GM18507 (cell line): ENCODE results near the gene LIPA.
A peak's percentile ranks its signal among the peaks of the same experiment; 100 is the strongest.
"Not testable (repeated sequence)": the region's sequence is repeated elsewhere in the genome, so short reads cannot be mapped to it uniquely, and the experiment has no call there.

Experiments
- DNase-seq: peaks from one replicate; pipeline ENCODE4 v3.0.0; 2011; ENCODE audit warnings: low read depth; ENCODE audit not compliant: insufficient read length; ENCODE audit errors: extremely low spot score
- FAIRE-seq: peaks from 2 replicates; lab custom pipeline; 2011; peaks lifted over from hg19 to GRCh38; lab: Jason Lieb, UNC

LIPA gene

GRCh38 chr10:89273680-89274079 lies 22.1 kb upstream of the LIPA start:
- DNase-seq, result no peak
- FAIRE-seq, result no peak

GRCh38 chr10:89271532-89271931 lies 20.0 kb upstream of the LIPA start:
- FAIRE-seq, result no peak
- no peak for DNase-seq

- FAIRE-seq, result no peak
- no peak for DNase-seq
These were observed 18.5 kb upstream of the LIPA start for GRCh38 chr10:89270153-89270483.

DNA sequence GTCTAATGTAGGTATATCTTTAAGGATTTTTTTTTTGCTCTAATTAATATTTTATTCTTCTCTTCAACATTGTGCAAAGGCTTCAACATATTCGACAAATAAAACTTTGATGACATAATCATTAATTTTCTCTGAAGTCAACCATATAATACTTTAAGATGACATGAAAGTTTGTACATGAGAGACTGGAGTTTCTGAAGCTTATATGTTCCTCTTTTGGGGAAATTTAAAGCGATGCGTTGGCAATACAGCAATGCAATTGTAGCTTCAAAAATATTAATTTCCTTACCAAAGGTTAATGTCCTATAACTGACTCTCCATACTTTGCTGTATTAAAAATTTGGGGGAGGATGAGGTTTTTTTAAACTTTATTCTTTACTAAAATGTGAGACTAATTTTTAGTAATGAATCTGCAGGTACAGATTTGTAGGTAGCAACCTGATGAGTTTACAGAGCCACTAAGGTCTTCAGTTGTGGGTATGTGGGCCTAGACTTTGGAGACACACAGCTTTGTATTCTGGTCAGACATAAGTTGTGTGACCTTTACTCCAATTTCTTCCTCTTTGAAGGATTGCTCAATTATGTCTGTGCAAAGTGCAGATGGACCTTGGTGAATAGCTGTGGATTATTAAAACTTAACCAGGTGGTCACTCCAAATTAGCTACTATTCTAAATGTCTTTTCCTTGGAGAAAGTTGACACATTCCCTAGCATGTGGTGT lies 18.0 kb upstream of the LIPA start:
- no peak for DNase-seq
- FAIRE-seq, result no peak

DNA sequence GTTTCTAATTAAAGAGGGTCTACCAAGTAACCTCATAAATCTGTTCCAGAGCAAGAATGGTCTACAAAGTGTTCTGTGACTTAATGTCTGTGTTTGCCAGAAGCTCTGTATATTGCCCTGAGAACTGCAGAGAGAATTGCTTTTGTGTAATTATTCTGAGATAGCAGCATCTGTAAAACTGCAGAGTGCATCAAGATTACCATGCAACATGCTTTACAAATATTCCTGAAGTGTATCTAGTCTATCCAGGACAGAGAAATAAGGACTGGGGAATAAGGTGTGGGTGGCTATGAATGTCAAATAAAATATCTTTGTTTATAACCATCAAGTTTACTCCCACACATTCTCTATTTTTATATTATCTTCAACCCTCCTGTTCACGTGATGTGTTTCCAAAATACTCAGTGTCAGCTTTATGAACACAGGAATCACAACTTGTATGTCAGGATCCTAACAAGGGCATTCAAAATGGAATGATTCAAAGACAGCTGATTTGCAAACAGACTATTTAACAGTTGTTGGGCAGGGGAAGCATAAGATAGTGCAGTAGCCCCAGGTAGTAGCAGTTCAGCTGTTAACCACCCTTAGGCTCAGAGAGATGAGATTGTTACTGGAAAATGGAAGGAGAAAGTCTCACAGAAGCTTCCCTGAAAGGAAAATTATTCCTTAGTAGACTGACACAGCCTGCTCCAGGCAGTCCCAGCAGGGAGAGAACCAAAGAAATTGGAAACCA lies 15.3 kb upstream of the LIPA start:
- FAIRE-seq, result no peak
- DNase-seq, result no peak

DNA sequence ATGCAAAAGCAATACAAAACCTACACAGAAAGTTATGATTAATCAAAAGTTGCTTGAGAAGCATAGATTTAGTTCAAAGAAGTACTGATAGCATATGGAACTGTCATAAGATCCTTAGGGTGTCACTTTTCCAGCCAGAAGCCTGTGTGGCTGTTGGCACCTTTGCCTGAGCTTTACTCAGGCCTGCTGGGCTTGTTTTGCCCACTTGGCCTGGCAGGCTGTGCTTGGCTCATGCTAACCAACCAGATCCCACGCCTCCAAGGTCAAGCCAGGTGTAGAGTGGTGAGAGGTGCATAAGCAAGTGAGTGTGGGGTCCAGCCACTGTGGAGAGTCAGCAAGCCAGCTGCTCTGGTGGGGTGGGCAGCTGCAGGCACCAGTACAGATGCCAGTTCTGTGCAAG lies 12.0 kb upstream of the LIPA start:
- FAIRE-seq (no peak), DNase-seq (no peak)

DNA sequence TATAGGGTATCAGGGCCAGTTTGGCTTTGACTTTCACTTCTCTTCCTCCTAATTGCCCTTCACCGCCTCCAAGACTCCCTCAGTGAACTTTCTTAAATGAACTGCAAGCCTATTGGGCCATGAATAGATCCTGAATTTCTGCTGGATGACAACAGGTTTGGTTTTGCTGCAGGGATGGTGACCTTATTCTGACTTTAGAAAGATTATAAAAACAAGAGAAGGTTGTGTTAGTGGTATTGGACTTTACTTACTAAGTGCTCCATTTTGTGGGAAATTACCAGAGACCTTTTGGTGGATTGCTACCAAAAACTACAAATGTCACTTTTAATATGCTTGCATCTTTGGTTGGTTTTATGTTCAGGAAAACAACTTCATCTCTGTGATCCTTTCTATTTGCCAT lies 11.5 kb upstream of the LIPA start:
- DNase-seq (no peak), FAIRE-seq (no peak)

- no peak for DNase-seq
- FAIRE-seq, result no peak
These were observed 10.8 kb upstream of the LIPA start for GRCh38 chr10:89262086-89263051.

DNA sequence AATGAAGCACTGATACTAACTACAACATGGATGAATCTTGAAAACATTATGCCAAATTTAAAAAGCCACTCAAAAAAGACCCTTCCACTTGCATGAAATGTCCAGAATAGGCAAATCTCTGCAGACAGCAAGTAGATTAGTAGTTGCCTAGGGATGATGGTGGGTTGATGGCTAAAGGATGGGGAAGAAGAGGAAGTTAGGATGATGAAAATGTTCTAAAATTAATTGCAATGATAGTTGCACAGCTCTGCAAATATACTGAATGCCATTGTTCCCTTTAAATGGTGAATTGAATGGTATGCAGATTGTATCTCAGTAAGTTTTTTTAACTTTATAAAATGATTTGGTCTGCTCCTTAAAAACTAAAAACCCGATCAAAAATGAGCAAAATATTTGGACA lies 7.3 kb upstream of the LIPA start:
- FAIRE-seq, result no peak

DNA sequence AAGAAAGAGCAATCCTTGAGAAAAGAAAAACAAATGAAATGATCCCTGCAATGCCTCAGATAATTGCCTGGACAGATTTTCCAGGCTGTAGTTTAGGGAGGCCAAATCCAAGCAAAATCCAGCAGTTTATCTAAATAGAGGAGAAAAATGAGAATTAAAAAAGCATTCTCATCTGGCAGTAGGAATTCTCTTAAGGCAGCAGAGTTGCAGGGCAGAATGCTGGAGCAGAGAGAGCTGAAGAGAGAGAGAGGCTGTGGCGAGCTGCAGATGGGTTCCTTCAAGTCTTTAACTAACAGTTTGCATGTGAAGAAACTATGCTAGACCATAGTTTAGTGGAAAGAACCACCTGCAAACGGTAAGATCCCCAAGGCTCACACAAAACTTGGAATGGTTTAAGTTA lies 6.0 kb upstream of the LIPA start:
- DNase-seq, result no peak
- FAIRE-seq, result no peak

More for the DNA sequence above, 7.3 kb upstream of the LIPA start:
- no peak for DNase-seq

- no peak for FAIRE-seq
These were observed 5.4 kb upstream of the LIPA start for GRCh38 chr10:89256962-89257361.

GRCh38 chr10:89256340-89256739 lies 4.8 kb upstream of the LIPA start:
- FAIRE-seq (no peak), DNase-seq (no peak)

More at GRCh38 chr10:89256962-89257361, 5.4 kb upstream of the LIPA start:
- DNase-seq, result no peak

GRCh38 chr10:89255793-89256192 lies 4.2 kb upstream of the LIPA start:
- FAIRE-seq (no peak), DNase-seq (no peak)

- FAIRE-seq, DNase-seq: not testable (repeated sequence)
These were observed 3.6 kb upstream of the LIPA start for GRCh38 chr10:89255091-89255579.

DNA sequence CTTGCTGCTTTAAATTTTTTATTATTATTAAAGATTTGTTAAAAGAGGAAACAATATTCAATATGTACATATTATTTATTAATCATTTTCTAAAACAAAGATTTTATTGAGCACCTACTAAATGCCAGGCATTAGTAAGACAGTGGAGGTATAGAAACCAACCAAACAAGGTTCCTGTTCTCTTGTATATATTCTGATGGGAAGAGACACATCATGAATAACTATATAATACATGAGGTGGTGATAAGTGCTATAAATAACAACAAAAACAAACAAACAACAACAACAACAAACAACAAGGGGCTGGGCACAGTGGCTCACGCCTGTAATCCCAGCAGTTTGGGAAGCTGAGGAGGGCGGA lies 630 bp upstream of the LIPA start:
- no peak for DNase-seq
- FAIRE-seq, result no peak

DNA sequence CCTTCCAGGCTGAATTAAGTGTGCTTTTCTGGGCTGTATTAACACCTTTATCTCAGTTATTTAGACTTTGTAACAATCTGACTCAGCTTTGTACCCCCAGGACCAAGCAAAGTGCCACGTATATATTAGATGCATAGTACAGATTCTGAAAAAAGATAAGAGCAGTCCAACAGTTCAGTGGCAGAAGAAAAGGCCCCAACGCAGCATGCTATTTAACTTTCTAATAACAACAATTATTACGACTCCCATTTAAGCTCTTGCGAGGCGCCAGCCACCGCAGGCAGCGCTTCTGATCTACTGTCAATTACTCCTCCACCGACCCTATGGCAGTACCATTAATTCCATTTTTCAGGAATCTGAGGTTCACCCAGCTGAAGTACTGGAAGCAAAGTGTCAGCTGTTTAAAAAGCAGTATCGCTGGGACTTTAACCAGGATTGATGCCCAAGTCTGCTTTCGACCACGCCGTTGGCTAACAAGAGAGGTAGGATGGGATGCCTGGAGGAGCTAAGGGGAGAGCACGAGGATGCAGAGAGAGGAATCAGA lies 638 bp downstream of the LIPA start:
- peak; percentile 65 for FAIRE-seq

GRCh38 chr10:89248990-89249389 lies 2.6 kb downstream of the LIPA start:
- DNase-seq (no peak), FAIRE-seq (peak; percentile 67)

More for the DNA sequence above, 638 bp downstream of the LIPA start:
- DNase-seq, result no peak

- not testable (repeated sequence) for FAIRE-seq, DNase-seq
These were observed 4.0 kb downstream of the LIPA start for GRCh38 chr10:89247623-89248022.

DNA sequence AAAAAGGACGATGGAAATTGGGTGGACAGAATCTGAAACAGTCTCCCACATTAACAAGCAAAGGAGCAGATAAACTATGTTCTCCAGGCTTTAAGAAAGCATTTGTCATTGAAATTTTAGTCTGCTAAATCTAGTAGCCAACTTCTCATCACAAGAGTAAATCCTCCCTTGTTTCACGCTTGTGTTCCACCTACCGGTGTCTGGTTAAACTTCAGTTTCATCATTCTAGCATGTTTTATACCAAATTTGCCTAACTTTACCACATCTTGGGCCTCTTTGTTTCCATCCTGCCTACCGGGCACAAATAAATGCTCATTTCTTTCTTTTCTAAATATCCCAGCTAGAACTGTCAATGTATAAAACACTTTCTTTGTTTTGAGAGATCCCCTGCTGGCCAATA lies 5.8 kb downstream of the LIPA start:
- DNase-seq, result no peak
- FAIRE-seq, result peak; percentile 98
